ENCODE measurements around the gene ITGB5. TPM values are rescaled to one million over a fixed set of nuclear protein-coding genes. Genes with fewer than 3 reads are reported as not detected.

ITGB5 gene
- total and polyA plus RNA-seq, 2 donors (not counting 3 experiments of a cell fraction or from before 2014, with no cell fraction given) = 144 to 170 TPM

- H4K20me1 ChIP-seq (replicated peaks; ENCODE audit: control insufficient read depth, extremely low read depth, insufficient read depth, low read length) = no peaks in the 10 kb centered on the region
- no TSS peak for BruUV-seq (replicated peaks)
- H3K36me3 ChIP-seq (ENCODE audit: control insufficient read depth in 2 of 2, extremely low read depth in 1 of 2, insufficient read depth in 2 of 2, low read length in 2 of 2) = no peaks in the 10 kb centered on the region
- dilution Hi-C loops (cut with MboI; ENCODE audit: extremely low pct_ligation_motif_present, low sequenced_read_pairs) (no loop called here), intact Hi-C loops (cut with micrococcal nuclease) (loop anchor here (1.0 to 5.0 kb wide), 3 partner anchors 48 to 63 kb away; no protein-coding TSS in a partner anchor)
- H3K9me1 ChIP-seq (replicated peaks; ENCODE audit: control insufficient read depth, extremely low read depth, insufficient read depth, low read length) = no peaks in the 10 kb centered on the region
- FAIRE-seq (peak; percentile 24), DNase-seq (ENCODE audit: low read depth, low spot score) (peak; percentile 90)
- H3K79me2 ChIP-seq (ENCODE audit: control insufficient read depth, insufficient read depth, low read length) = no peaks in the 10 kb centered on the region
- peaks cover 44% of the 10 kb centered on the region for H3K4me1 ChIP-seq (ENCODE audit: control insufficient read depth, extremely low read depth, insufficient read depth, low read length)
- CTCF ChIA-PET = interaction anchor here (1.0 to 3.3 kb wide), 9 partner anchors 8 to 75 kb away, joined by 3 to 28 read pairs (median 4); no protein-coding TSS in a partner anchor
- no peaks in the 10 kb centered on the region for H3K9me3 ChIP-seq (replicated peaks; ENCODE audit: control insufficient read depth, insufficient read depth, low read length)
- peak overlapping the region; percentile 25 for H3K27ac ChIP-seq (ENCODE audit: insufficient read depth, low read depth, low read length)
- no peak overlapping the region for H3K9ac ChIP-seq (replicated peaks; ENCODE audit: extremely low read depth, insufficient read depth, low read length)
- H3K4me2 ChIP-seq (ENCODE audit: insufficient read depth, low read length) = no peak overlapping the region
- TF ChIP-seq MAX (IDR thresholded peaks at IDR 0.05; ENCODE audit: insufficient read depth, insufficient read length) = peak; percentile 94
- TF ChIP-seq EZH2 (IDR thresholded peaks at IDR 0.05; ENCODE audit: borderline replicate concordance, low read depth, low read length, severe bottlenecking) = no peak
- no peak overlapping the region for H3K4me3 ChIP-seq (replicated peaks in 1 of 3; ENCODE audit: insufficient read depth in 1 of 3, low read depth in 1 of 3, low read length in 3 of 3)
- no peak overlapping the region for H2AFZ ChIP-seq (ENCODE audit: low read depth, low read length)
- POLR2A ChIA-PET = interaction anchor here (1.1 kb wide), 1 partner anchor 11 kb away, joined by 7 read pairs; no protein-coding TSS in a partner anchor
- no peaks in the 10 kb centered on the region for H3K27me3 ChIP-seq (ENCODE audit: control insufficient read depth in 2 of 2, insufficient read depth in 2 of 2, low read length in 2 of 2)
Measured at GRCh38 chr3:124834723-124835718, 52.1 kb downstream of the ITGB5 start.

GRCh38 chr3:124833710-124834332 is 53.3 kb downstream of the ITGB5 start:
- POLR2A ChIA-PET = no interaction called here
- CTCF ChIA-PET = interaction anchor here (1.6 kb wide), 1 partner anchor 47 kb away, joined by 6 read pairs; no protein-coding TSS in a partner anchor
- Histone ChIP-seq H3K79me2 (ENCODE audit: control insufficient read depth, insufficient read depth, low read length) (no peaks in the 10 kb centered on the region), H3K9me3 (replicated peaks; ENCODE audit: control insufficient read depth, insufficient read depth, low read length) (no peaks in the 10 kb centered on the region), H3K4me1 (ENCODE audit: control insufficient read depth, extremely low read depth, insufficient read depth, low read length) (peaks cover 44% of the 10 kb centered on the region), H2AFZ (ENCODE audit: low read depth, low read length) (no peak overlapping the region), H3K36me3 (ENCODE audit: control insufficient read depth in 2 of 2, extremely low read depth in 1 of 2, insufficient read depth in 2 of 2, low read length in 2 of 2) (no peaks in the 10 kb centered on the region), H3K9me1 (replicated peaks; ENCODE audit: control insufficient read depth, extremely low read depth, insufficient read depth, low read length) (no peaks in the 10 kb centered on the region), H3K4me3 (replicated peaks in 1 of 3; ENCODE audit: insufficient read depth in 1 of 3, low read depth in 1 of 3, low read length in 3 of 3) (no peak overlapping the region), H4K20me1 (replicated peaks; ENCODE audit: control insufficient read depth, extremely low read depth, insufficient read depth, low read length) (no peaks in the 10 kb centered on the region), H3K4me2 (ENCODE audit: insufficient read depth, low read length) (no peak overlapping the region), H3K9ac (replicated peaks; ENCODE audit: extremely low read depth, insufficient read depth, low read length) (no peak overlapping the region), H3K27me3 (ENCODE audit: control insufficient read depth in 2 of 2, insufficient read depth in 2 of 2, low read length in 2 of 2) (no peaks in the 10 kb centered on the region), H3K27ac (ENCODE audit: insufficient read depth, low read depth, low read length) (peak overlapping the region; percentile 6)
- intact Hi-C loops (cut with micrococcal nuclease) (no loop called here), dilution Hi-C loops (cut with MboI; ENCODE audit: extremely low pct_ligation_motif_present, low sequenced_read_pairs) (no loop called here)
- TF ChIP-seq POLR2A (IDR thresholded peaks at IDR 0.05; ENCODE audit: low read depth, low read length) (no peak), EZH2 (IDR thresholded peaks at IDR 0.05; ENCODE audit: borderline replicate concordance, low read depth, low read length, severe bottlenecking) (no peak), GATA2 (IDR thresholded peaks at IDR 0.05; ENCODE audit: insufficient read depth, insufficient read length, low read depth, low read length) (no peak)
- DNase-seq (ENCODE audit: low read depth, low spot score) (no peak), FAIRE-seq (no peak)
- no TSS peak for BruUV-seq (replicated peaks)

Data from endothelial cell of umbilical vein (primary cell).